ENCODE data around the gene CROCC2. TPM values are rescaled to one million over a fixed set of nuclear protein-coding genes. Genes with fewer than 3 reads are reported as not detected.

Gene CROCC2
- polyA plus RNA-seq, 1 donor (not counting 4 experiments of a cell fraction or from before 2014, with no cell fraction given): not detected

DNA sequence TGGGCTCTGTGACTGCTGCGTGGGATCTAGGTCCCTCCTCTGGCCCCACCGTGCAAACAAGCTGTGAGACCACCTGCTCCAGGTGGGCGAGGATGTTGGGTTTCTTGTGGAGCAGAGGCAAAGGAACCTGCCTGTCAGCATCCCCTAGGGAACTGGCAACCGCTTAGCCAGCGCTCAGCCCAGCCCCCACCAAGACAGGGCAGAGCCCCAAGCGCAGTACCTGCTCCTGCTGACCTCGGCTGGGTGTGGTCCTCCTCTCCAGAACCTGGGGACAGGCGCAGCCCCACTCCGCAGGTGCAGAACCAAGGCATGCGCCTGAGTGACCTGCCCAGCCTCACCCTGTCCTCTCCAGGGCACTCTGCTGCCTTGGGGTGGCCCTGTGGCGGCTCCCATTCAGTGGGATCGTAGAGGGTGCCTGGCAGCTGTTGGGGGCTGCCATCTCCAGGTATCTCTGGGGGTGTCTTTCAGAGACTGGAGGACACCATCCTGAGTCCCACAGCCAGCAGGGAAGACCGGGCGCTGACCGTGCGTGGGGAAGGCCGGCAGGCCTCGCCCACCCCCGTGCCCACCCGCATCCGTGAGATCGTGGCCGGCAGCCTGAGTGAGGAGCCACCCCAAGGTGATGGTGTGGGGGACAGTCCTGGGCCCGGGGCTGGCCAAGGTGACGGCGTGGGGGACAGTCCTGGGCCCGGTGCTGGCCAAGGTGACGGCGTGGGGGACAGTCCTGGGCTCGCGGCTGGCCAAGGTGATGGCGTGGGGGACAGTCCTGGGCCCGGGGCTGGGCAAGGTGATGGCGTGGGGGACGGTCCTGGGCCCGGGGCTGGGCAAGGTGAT, 12.3 kb downstream of the CROCC2 start:
- no peak for DNase-seq (ENCODE audit: low read depth, low spot score)
- Histone ChIP-seq H3K9me3 (ENCODE audit: control insufficient read depth, low read depth, low read length) (no peaks in the 10 kb centered on the region), H3K79me2 (ENCODE audit: control insufficient read depth, insufficient read depth, low read length) (no peaks in the 10 kb centered on the region), H3K4me3 (ENCODE audit: control insufficient read depth in 2 of 3, extremely low read depth in 1 of 3, insufficient read depth in 2 of 3, low read depth in 1 of 3, low read length in 3 of 3) (no peak overlapping the region), H3K9me1 (ENCODE audit: control insufficient read depth, extremely low read depth, insufficient read depth, low read length) (peaks cover 5% of the 10 kb centered on the region), H3K9ac (ENCODE audit: control insufficient read depth, extremely low read depth, insufficient read depth, low read length) (no peak overlapping the region), H4K20me1 (ENCODE audit: control insufficient read depth, extremely low read depth, insufficient read depth, low read length) (peaks cover 7% of the 10 kb centered on the region), H3K27ac (ENCODE audit: control insufficient read depth, insufficient read depth, low read length) (no peak overlapping the region), H3K4me1 (ENCODE audit: control insufficient read depth, extremely low read depth, insufficient read depth, low read length) (peaks cover 15% of the 10 kb centered on the region), H3K27me3 (ENCODE audit: control insufficient read depth, extremely low read depth, insufficient read depth, low read length) (peaks cover 24% of the 10 kb centered on the region), H2AFZ (ENCODE audit: control insufficient read depth, low read length) (no peak overlapping the region), H3K36me3 (ENCODE audit: control insufficient read depth in 2 of 2, extremely low read depth in 1 of 2, insufficient read depth in 2 of 2, low read length in 2 of 2) (no peaks in the 10 kb centered on the region), H3K4me2 (ENCODE audit: control insufficient read depth, extremely low read depth, insufficient read depth, low read depth, low read length) (no peak overlapping the region)
- no peak for TF ChIP-seq EZH2 (IDR thresholded peaks at IDR 0.05; ENCODE audit: low read length)
- TF ChIP-seq, protein P1, sequence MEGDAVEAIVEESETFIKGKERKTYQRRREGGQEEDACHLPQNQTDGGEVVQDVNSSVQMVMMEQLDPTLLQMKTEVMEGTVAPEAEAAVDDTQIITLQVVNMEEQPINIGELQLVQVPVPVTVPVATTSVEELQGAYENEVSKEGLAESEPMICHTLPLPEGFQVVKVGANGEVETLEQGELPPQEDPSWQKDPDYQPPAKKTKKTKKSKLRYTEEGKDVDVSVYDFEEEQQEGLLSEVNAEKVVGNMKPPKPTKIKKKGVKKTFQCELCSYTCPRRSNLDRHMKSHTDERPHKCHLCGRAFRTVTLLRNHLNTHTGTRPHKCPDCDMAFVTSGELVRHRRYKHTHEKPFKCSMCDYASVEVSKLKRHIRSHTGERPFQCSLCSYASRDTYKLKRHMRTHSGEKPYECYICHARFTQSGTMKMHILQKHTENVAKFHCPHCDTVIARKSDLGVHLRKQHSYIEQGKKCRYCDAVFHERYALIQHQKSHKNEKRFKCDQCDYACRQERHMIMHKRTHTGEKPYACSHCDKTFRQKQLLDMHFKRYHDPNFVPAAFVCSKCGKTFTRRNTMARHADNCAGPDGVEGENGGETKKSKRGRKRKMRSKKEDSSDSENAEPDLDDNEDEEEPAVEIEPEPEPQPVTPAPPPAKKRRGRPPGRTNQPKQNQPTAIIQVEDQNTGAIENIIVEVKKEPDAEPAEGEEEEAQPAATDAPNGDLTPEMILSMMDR (optimal IDR thresholded peaks at IDR 0.05 in 1 of 3, IDR thresholded peaks at IDR 0.05 in 1 of 3, conservative IDR thresholded peaks at IDR 0.05 in 1 of 3; ENCODE audit: extremely low read depth in 1 of 3, insufficient read depth in 2 of 3, low read length in 3 of 3): no peak
- dilution Hi-C loops (cut with MboI; ENCODE audit: extremely low pct_ligation_motif_present, low sequenced_read_pairs): no loop called here
- no peak for FAIRE-seq

DNA sequence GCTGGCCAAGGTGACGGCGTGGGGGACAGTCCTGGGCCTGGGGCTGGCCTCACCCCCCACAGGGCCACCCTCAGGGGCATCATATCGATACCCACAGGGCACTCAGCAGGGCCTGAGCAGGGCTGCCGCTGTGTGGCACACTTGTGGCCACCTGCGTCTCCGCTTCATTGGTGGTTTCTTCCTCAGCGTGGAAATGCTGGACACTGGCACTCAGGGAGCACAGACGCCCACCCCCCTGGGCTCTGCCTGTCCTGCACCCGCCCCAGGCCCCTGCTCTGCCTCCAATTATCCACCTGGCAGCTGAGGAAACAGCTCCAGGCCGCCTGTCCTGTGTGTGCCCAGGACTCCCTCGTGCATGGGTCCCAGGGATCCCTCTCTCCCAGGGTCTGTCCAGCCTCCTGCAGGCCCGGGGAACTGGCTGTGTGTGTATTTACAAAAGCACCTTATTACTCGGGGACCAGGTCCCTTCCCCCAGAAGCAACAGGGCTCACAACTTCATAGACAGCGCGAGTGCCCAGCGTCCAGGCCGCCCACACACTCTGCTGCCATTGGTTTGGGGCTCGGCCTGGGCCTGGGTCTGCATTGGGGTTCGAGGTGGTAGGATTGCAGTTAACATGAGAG, 13.1 kb downstream of the CROCC2 start:
- peaks cover 5% of the 10 kb centered on the region for H3K9me1 ChIP-seq (ENCODE audit: control insufficient read depth, extremely low read depth, insufficient read depth, low read length)
- peaks cover 7% of the 10 kb centered on the region for H4K20me1 ChIP-seq (ENCODE audit: control insufficient read depth, extremely low read depth, insufficient read depth, low read length)
- H3K79me2 ChIP-seq (ENCODE audit: control insufficient read depth, insufficient read depth, low read length): no peaks in the 10 kb centered on the region
- TF ChIP-seq EZH2 (IDR thresholded peaks at IDR 0.05; ENCODE audit: low read length): no peak
- TF ChIP-seq, protein P1 (optimal IDR thresholded peaks at IDR 0.05 in 1 of 3, IDR thresholded peaks at IDR 0.05 in 1 of 3, conservative IDR thresholded peaks at IDR 0.05 in 1 of 3; ENCODE audit: extremely low read depth in 1 of 3, insufficient read depth in 2 of 3, low read length in 3 of 3): no peak
- H3K27ac ChIP-seq (ENCODE audit: control insufficient read depth, insufficient read depth, low read length): no peak overlapping the region
- FAIRE-seq (no peak), DNase-seq (ENCODE audit: low read depth, low spot score) (no peak)
- no peak overlapping the region for H3K4me2 ChIP-seq (ENCODE audit: control insufficient read depth, extremely low read depth, insufficient read depth, low read depth, low read length)
- H3K4me1 ChIP-seq (ENCODE audit: control insufficient read depth, extremely low read depth, insufficient read depth, low read length): peaks cover 15% of the 10 kb centered on the region
- H3K27me3 ChIP-seq (ENCODE audit: control insufficient read depth, extremely low read depth, insufficient read depth, low read length): peaks cover 24% of the 10 kb centered on the region
- H3K9ac ChIP-seq (ENCODE audit: control insufficient read depth, extremely low read depth, insufficient read depth, low read length): no peak overlapping the region
- no peaks in the 10 kb centered on the region for H3K9me3 ChIP-seq (ENCODE audit: control insufficient read depth, low read depth, low read length)
- no peaks in the 10 kb centered on the region for H3K36me3 ChIP-seq (ENCODE audit: control insufficient read depth in 2 of 2, extremely low read depth in 1 of 2, insufficient read depth in 2 of 2, low read length in 2 of 2)
- dilution Hi-C loops (cut with MboI; ENCODE audit: extremely low pct_ligation_motif_present, low sequenced_read_pairs): no loop called here
- no peak overlapping the region for H2AFZ ChIP-seq (ENCODE audit: control insufficient read depth, low read length)
- no peak overlapping the region for H3K4me3 ChIP-seq (ENCODE audit: control insufficient read depth in 2 of 3, extremely low read depth in 1 of 3, insufficient read depth in 2 of 3, low read depth in 1 of 3, low read length in 3 of 3)

All from keratinocyte (primary cell).